Calu3 (cell line): ENCODE data around the gene ZNF232. TPM values are rescaled to one million over a fixed set of nuclear protein-coding genes. Genes with fewer than 3 reads are reported as not detected.

Source experiments
- BruUV-seq: library from RNA; stranded (reverse); fragments of 400-500 nt; replicated peaks from 2 replicates; lab custom pipeline; 2021; lab: Mats Ljungman, UMichigan
- CTCF ChIA-PET: fragments of 300-600 bp; sonication (Branson Sonifier 250); formaldehyde crosslinking; loops from one replicate; lab custom pipeline; 2022; ENCODE audit warnings: antibody characterized with exemption; lab: Charles Lee
- DNase-seq: peaks from one replicate; pipeline ENCODE4 v3.0.0; 2022
- H3K27ac Mint-ChIP-seq: one replicate; pipeline ENCODE4 v1.8.0; 2022; ENCODE audit warnings: mixed read lengths; ENCODE audit not compliant: unreplicated experiment
- H3K27me3 Mint-ChIP-seq: one replicate; pipeline ENCODE4 v1.8.0; 2022; ENCODE audit warnings: mixed read lengths; ENCODE audit not compliant: unreplicated experiment
- H3K36me3 Mint-ChIP-seq: one replicate; pipeline ENCODE4 v1.8.0; 2022; ENCODE audit warnings: mild to moderate bottlenecking, moderate library complexity, mixed read lengths; ENCODE audit not compliant: insufficient read depth, unreplicated experiment
- H3K4me1 Mint-ChIP-seq: one replicate; pipeline ENCODE4 v1.8.0; 2022; ENCODE audit warnings: mild to moderate bottlenecking, low read depth, mixed read lengths; ENCODE audit not compliant: unreplicated experiment
- H3K4me3 Mint-ChIP-seq: one replicate; pipeline ENCODE4 v1.8.0; 2022; ENCODE audit warnings: mild to moderate bottlenecking, low read depth, moderate library complexity, mixed read lengths; ENCODE audit not compliant: unreplicated experiment
- H3K9me3 Mint-ChIP-seq: one replicate; pipeline ENCODE4 v1.8.0; 2022; ENCODE audit warnings: low read depth, mixed read lengths; ENCODE audit not compliant: unreplicated experiment
- intact Hi-C: fragments of 100-400 bp; cut with micrococcal nuclease; formaldehyde crosslinking; loops from one replicate; pipeline ENCODE4 v1.10.0; 2022; ENCODE audit not compliant: unreplicated experiment
- total RNA-seq: library from RNA; stranded (reverse); gene quantifications from 2 replicates; pipeline ENCODE4 v1.2.3, GENCODE V29; 2022
- TF ChIP-seq, protein P1 (sequence below): fragments of 200-600 bp; IDR thresholded peaks from one replicate; pipeline ENCODE4 v1.8.0; 2022; ENCODE audit warnings: antibody characterized with exemption; ENCODE audit not compliant: unreplicated experiment

Gene ZNF232
- total RNA-seq, 1 experiment from 2014 or later = 8.4 TPM

- Mint-ChIP-seq H3K4me1 (no peaks in the 10 kb centered on the region), H3K27me3 (no peaks in the 10 kb centered on the region), H3K9me3 (peaks cover 5% of the 10 kb centered on the region), H3K27ac (no peak overlapping the region), H3K4me3 (no peak overlapping the region), H3K36me3 (peaks cover 4% of the 10 kb centered on the region)
- intact Hi-C loops = no loop called here
- no TSS peak for BruUV-seq
- no peak for DNase-seq
- CTCF ChIA-PET = no interaction called here
- TF ChIP-seq, protein P1, sequence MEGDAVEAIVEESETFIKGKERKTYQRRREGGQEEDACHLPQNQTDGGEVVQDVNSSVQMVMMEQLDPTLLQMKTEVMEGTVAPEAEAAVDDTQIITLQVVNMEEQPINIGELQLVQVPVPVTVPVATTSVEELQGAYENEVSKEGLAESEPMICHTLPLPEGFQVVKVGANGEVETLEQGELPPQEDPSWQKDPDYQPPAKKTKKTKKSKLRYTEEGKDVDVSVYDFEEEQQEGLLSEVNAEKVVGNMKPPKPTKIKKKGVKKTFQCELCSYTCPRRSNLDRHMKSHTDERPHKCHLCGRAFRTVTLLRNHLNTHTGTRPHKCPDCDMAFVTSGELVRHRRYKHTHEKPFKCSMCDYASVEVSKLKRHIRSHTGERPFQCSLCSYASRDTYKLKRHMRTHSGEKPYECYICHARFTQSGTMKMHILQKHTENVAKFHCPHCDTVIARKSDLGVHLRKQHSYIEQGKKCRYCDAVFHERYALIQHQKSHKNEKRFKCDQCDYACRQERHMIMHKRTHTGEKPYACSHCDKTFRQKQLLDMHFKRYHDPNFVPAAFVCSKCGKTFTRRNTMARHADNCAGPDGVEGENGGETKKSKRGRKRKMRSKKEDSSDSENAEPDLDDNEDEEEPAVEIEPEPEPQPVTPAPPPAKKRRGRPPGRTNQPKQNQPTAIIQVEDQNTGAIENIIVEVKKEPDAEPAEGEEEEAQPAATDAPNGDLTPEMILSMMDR = no peak
These were observed 10.8 kb downstream of the ZNF232 start for GRCh38 chr17:5100832-5101231.

DNA sequence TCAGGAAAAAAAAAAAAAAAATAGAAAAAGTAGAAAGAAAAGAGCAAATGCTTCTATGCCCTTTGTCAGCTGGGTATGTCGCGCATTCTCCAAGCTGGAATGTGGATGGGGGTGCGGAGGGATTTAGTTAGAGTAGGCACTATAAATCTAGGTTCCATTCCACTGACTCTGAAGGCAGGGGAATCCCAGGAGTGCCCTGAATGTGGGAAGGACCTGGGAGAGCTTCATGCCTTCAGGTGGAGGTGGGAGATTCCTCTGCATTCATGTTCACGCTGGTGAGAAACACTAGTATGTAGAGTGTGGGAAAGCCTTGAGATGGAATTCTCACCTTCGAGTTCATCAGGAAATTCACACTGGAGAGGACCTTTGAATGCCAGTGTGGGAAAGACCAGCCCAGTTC is 12.4 kb downstream of the ZNF232 start:
- intact Hi-C loops = no loop called here
- Mint-ChIP-seq H3K4me3 (no peak overlapping the region), H3K36me3 (peaks cover 4% of the 10 kb centered on the region), H3K27me3 (no peaks in the 10 kb centered on the region), H3K27ac (no peak overlapping the region), H3K9me3 (peaks cover 9% of the 10 kb centered on the region), H3K4me1 (no peaks in the 10 kb centered on the region)
- DNase-seq = no peak
- BruUV-seq = no TSS peak
- TF ChIP-seq, protein P1 = no peak
- CTCF ChIA-PET = interaction anchor here (0.7 kb wide), 1 partner anchor 55 kb away, joined by 3 read pairs; no protein-coding TSS in a partner anchor

- intact Hi-C loops = no loop called here
- no peak overlapping the region for H3K4me3 Mint-ChIP-seq
- CTCF ChIA-PET = no interaction called here
These were observed 14.4 kb downstream of the ZNF232 start for GRCh38 chr17:5097101-5097834.

DNA sequence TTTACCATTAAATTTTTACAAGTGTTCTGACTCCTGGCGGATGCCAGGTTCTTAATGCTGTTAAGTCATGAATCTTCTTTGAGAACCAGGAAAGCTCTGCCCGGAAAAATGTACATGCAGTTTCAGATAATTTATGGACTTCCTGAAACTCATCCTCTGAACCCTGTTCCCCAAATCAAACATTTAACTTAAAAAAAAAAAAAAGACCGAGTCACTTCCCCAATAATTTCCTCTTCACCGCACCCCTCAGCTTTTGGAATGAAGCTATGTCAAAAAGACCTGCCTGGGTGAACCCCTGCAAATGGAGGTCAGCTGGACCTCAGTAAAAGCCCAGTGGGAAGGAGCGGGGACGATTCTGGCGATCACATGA is 15.0 kb downstream of the ZNF232 start:
- Mint-ChIP-seq H3K27ac (no peak overlapping the region), H3K36me3 (peaks cover 4% of the 10 kb centered on the region), H3K27me3 (no peaks in the 10 kb centered on the region), H3K4me1 (no peaks in the 10 kb centered on the region), H3K4me3 (no peak overlapping the region), H3K9me3 (peaks cover 10% of the 10 kb centered on the region)
- CTCF ChIA-PET = no interaction called here
- intact Hi-C loops = no loop called here
- TF ChIP-seq, protein P1 = no peak
- no peak for DNase-seq
- no TSS peak for BruUV-seq

More at GRCh38 chr17:5097101-5097834, 14.4 kb downstream of the ZNF232 start:
- Mint-ChIP-seq H3K9me3 (peaks cover 10% of the 10 kb centered on the region), H3K27ac (no peak overlapping the region), H3K36me3 (peaks cover 4% of the 10 kb centered on the region), H3K4me1 (no peaks in the 10 kb centered on the region), H3K27me3 (no peaks in the 10 kb centered on the region)
- DNase-seq = no peak
- TF ChIP-seq, protein P1 = no peak
- BruUV-seq = no TSS peak
